Measurements from ENCODE around the gene DCDC2. TPM values are rescaled to one million over a fixed set of nuclear protein-coding genes. Genes with fewer than 3 reads are reported as not detected.

The DCDC2 gene
- total and polyA plus RNA-seq, 4 donors = 0.51 to 13.0 (median 2.0) TPM

- TF ChIP-seq REST (IDR thresholded peaks at IDR 0.05) = no peak
- no peak for TF ChIP-seq HNF4G (IDR thresholded peaks at IDR 0.05)
- TF ChIP-seq HNF4A (conservative IDR thresholded peaks at IDR 0.05) = no peak
These were observed 129.7 kb downstream of the DCDC2 start (continued) for GRCh38 chr6:24228123-24228522.

DNA sequence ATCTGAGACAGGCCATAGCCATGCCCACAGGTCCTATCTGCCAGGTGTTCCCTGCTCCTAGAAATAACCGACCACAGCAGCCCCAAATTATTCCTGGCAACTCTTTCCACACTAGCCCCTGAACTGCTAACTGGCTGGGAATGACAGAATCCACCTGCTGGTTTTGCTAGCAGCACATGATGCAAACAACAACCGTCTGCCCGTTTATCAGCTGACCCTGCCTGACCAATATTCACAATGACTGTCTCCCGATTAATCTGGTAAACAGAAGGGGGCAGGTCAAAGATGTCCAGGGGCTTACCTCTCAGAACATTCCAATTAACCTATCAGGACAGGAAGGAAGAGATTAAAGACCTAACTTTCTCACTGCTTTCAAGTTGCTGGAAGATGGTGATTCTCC is 130.3 kb downstream of the DCDC2 start:
- TF ChIP-seq, protein P1, sequence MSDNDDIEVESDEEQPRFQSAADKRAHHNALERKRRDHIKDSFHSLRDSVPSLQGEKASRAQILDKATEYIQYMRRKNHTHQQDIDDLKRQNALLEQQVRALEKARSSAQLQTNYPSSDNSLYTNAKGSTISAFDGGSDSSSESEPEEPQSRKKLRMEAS (IDR thresholded peaks at IDR 0.05) = no peak
- TF ChIP-seq FOXA1 (IDR thresholded peaks at IDR 0.05) (no peak), SP1 (IDR thresholded peaks at IDR 0.05) (no peak), ZBTB33 (IDR thresholded peaks at IDR 0.05) (no peak), JUND (IDR thresholded peaks at IDR 0.05) (no peak), CTCF (IDR thresholded peaks at IDR 0.05; ENCODE audit: low read depth, low read length, missing input control) (no peak), YY1 (IDR thresholded peaks at IDR 0.05) (no peak), FOXA2 (IDR thresholded peaks at IDR 0.05) (no peak), RXRA (IDR thresholded peaks at IDR 0.05) (no peak), TAF1 (conservative IDR thresholded peaks at IDR 0.05) (no peak), GABPA (IDR thresholded peaks at IDR 0.05 in 1 of 2, conservative IDR thresholded peaks at IDR 0.05 in 1 of 2) (no peak), REST (IDR thresholded peaks at IDR 0.05) (no peak), EGR1 (IDR thresholded peaks at IDR 0.05; ENCODE audit: low read depth in 2 of 2) (no peak), HNF4A (conservative IDR thresholded peaks at IDR 0.05) (no peak), NR2F2 (IDR thresholded peaks at IDR 0.05) (no peak), HNF4G (IDR thresholded peaks at IDR 0.05) (no peak), RAD21 (IDR thresholded peaks at IDR 0.05) (no peak)
- TF ChIP-seq, protein P2, sequence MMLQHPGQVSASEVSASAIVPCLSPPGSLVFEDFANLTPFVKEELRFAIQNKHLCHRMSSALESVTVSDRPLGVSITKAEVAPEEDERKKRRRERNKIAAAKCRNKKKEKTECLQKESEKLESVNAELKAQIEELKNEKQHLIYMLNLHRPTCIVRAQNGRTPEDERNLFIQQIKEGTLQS (IDR thresholded peaks at IDR 0.05) = no peak
- no peak for DNase-seq (ENCODE audit: low spot score)
- H3K4me1 ChIP-seq (ENCODE audit: control insufficient read depth in 4 of 4, insufficient read depth in 4 of 4, low read length in 3 of 4) = no peaks in the 10 kb centered on the region
- H3K27me3 ChIP-seq (ENCODE audit: control insufficient read depth in 4 of 4, insufficient read depth in 4 of 4, low read length in 3 of 4) = no peaks in the 10 kb centered on the region
- no peaks in the 10 kb centered on the region for H3K9me3 ChIP-seq (ENCODE audit: control insufficient read depth in 4 of 4, low read length in 3 of 4)
- WGBS = 43% methylated on average over 4 of the region's 4 CpGs
- H3K4me3 ChIP-seq (ENCODE audit: low read depth in 1 of 3, low read length in 3 of 3) = no peak overlapping the region
- no peaks in the 10 kb centered on the region for H3K36me3 ChIP-seq (ENCODE audit: control insufficient read depth in 4 of 4, insufficient read depth in 3 of 4, low read depth in 1 of 4, low read length in 3 of 4)
- H3K27ac ChIP-seq (ENCODE audit: low read depth in 1 of 2, low read length in 2 of 2) = no peak overlapping the region
- no peak overlapping the region for H3K9ac ChIP-seq (ENCODE audit: low read depth in 1 of 2, low read length in 2 of 2)

Measured in liver (tissue), 9 donors.